GM19099 (cell line): ENCODE results near the gene NCKAP5.

Experiments used
- POLR2A ChIP-seq: IDR thresholded peaks from 3 replicates; pipeline ENCODE4 v1.6.1; 2011; ENCODE audit warnings: low read depth; ENCODE audit not compliant: insufficient read length; ENCODE audit errors: extremely low read depth

The NCKAP5 gene

GRCh38 chr2:133135035-133135654 lies 433.1 kb downstream of the NCKAP5 start:
- TF ChIP-seq POLR2A = no peak

- TF ChIP-seq POLR2A = no peak
These were observed 437.6 kb downstream of the NCKAP5 start for GRCh38 chr2:133130548-133131246.

- TF ChIP-seq POLR2A = no peak
These were observed 443.8 kb downstream of the NCKAP5 start for GRCh38 chr2:133124446-133124845.

GRCh38 chr2:133123904-133124303 lies 444.4 kb downstream of the NCKAP5 start:
- no peak for TF ChIP-seq POLR2A

GRCh38 chr2:133123393-133123792 lies 444.9 kb downstream of the NCKAP5 start:
- no peak for TF ChIP-seq POLR2A

- no peak for TF ChIP-seq POLR2A
These were observed 445.7 kb downstream of the NCKAP5 start for GRCh38 chr2:133122529-133122928.

- no peak for TF ChIP-seq POLR2A
These were observed 448.0 kb downstream of the NCKAP5 start for GRCh38 chr2:133120310-133120709.

GRCh38 chr2:133110201-133110600 lies 458.1 kb downstream of the NCKAP5 start:
- no peak for TF ChIP-seq POLR2A

GRCh38 chr2:133109772-133110171 lies 458.5 kb downstream of the NCKAP5 start:
- no peak for TF ChIP-seq POLR2A

- TF ChIP-seq POLR2A = no peak
These were observed 461.0 kb downstream of the NCKAP5 start for GRCh38 chr2:133107058-133107815.

- TF ChIP-seq POLR2A = no peak
These were observed 463.4 kb downstream of the NCKAP5 start for GRCh38 chr2:133104871-133105270.

- TF ChIP-seq POLR2A = no peak
These were observed 469.5 kb downstream of the NCKAP5 start for GRCh38 chr2:133098787-133099186.

- no peak for TF ChIP-seq POLR2A
These were observed 470.6 kb downstream of the NCKAP5 start for GRCh38 chr2:133097666-133098065.

- no peak for TF ChIP-seq POLR2A
These were observed 475.7 kb downstream of the NCKAP5 start for GRCh38 chr2:133092571-133092970.

GRCh38 chr2:133090358-133090757 lies 477.9 kb downstream of the NCKAP5 start:
- TF ChIP-seq POLR2A = no peak

GRCh38 chr2:133086176-133086575 lies 482.1 kb downstream of the NCKAP5 start:
- TF ChIP-seq POLR2A = no peak
